GM23248 (cell line): ENCODE results near the gene RALGDS. TPM values are rescaled to one million over a fixed set of nuclear protein-coding genes. Genes with fewer than 3 reads are reported as not detected.

Experiments
- DNase-seq: peaks from one replicate; pipeline ENCODE4 v3.0.0-alpha.2; 2015
- H2AFZ ChIP-seq: fragments of 200-600 bp; sonication (generic); 2 replicates; pipeline ENCODE4 v1.6.1; 2016; ENCODE audit warnings: antibody characterized with exemption
- H3F3A ChIP-seq: fragments of 200-600 bp; sonication (generic); 2 replicates; pipeline ENCODE4 v1.6.1; 2016; ENCODE audit warnings: mild to moderate bottlenecking, antibody characterized with exemption, mixed run types; ENCODE audit not compliant: insufficient read depth
- H3K27ac ChIP-seq: fragments of 200-600 bp; sonication (generic); 2 replicates; pipeline ENCODE4 v1.5.1; 2016; ENCODE audit warnings: mild to moderate bottlenecking
- H3K27me3 ChIP-seq: fragments of 200-600 bp; sonication (generic); replicated peaks from 2 replicates; pipeline ENCODE4 v1.6.1; 2016; ENCODE audit warnings: mild to moderate bottlenecking; ENCODE audit not compliant: insufficient read depth
- H3K36me3 ChIP-seq: fragments of 200-600 bp; sonication (generic); 2 replicates; pipeline ENCODE4 v1.6.1; 2016; ENCODE audit warnings: low read depth, mild to moderate bottlenecking
- H3K4me1 ChIP-seq: fragments of 200-600 bp; sonication (generic); 2 replicates; pipeline ENCODE4 v1.6.1; 2016; ENCODE audit warnings: mild to moderate bottlenecking; ENCODE audit not compliant: insufficient read depth
- H3K4me2 ChIP-seq: fragments of 200-600 bp; sonication (generic); one replicate; pipeline ENCODE4 v1.6.1; 2016; ENCODE audit warnings: mild to moderate bottlenecking; ENCODE audit not compliant: unreplicated experiment
- H3K4me3 ChIP-seq: fragments of 200-600 bp; sonication (generic); 2 replicates; pipeline ENCODE4 v1.5.1; 2016; ENCODE audit warnings: mild to moderate bottlenecking
- H3K79me2 ChIP-seq: fragments of 200-600 bp; sonication (generic); 2 replicates; pipeline ENCODE4 v1.6.1; 2016; ENCODE audit warnings: mild to moderate bottlenecking; ENCODE audit not compliant: insufficient read depth
- H3K9ac ChIP-seq: fragments of 200-600 bp; sonication (generic); 2 replicates; pipeline ENCODE4 v1.6.1; 2016; ENCODE audit warnings: mild to moderate bottlenecking
- H3K9me2 ChIP-seq: fragments of 200-600 bp; sonication (generic); 2 replicates; pipeline ENCODE4 v1.6.1; 2016; ENCODE audit warnings: mixed run types, mild to moderate bottlenecking, moderate library complexity; ENCODE audit not compliant: insufficient read depth
- H3K9me3 ChIP-seq: fragments of 200-600 bp; sonication (generic); one replicate; pipeline ENCODE4 v1.6.1; 2017; ENCODE audit warnings: low read depth
- H4K20me1 ChIP-seq: fragments of 200-600 bp; sonication (generic); 2 replicates; pipeline ENCODE4 v1.6.0; 2016; ENCODE audit not compliant: insufficient read depth
- EZH2 ChIP-seq: fragments of 200-600 bp; sonication (generic); IDR thresholded peaks from 2 replicates; pipeline ENCODE4 v1.6.1; 2018; ENCODE audit warnings: antibody characterized with exemption, mild to moderate bottlenecking; ENCODE audit not compliant: insufficient read depth, poor library complexity, severe bottlenecking
- EZH2phosphoT487 ChIP-seq: fragments of 200-600 bp; sonication (generic); IDR thresholded peaks from 2 replicates; pipeline ENCODE4 v1.6.1; 2018; ENCODE audit warnings: antibody characterized with exemption, moderate library complexity, mild to moderate bottlenecking, low read depth; ENCODE audit not compliant: insufficient read depth
- WGBS, 2 experiments: methylation state at CpG; one replicate each; pipeline ENCODE4 v1.1.6; 2015 to 2017; ENCODE audit warnings: low lambda C conversion rate in 2 of 2, low coverage in 1 of 2; ENCODE audit errors: missing lambda C conversion rate in 2 of 2; 5-methylcytosine and 5-hydroxymethylcytosine counted together
- in situ Hi-C: fragments of 300-500 bp; cut with MboI; formaldehyde crosslinking; loops from 2 replicates; pipeline ENCODE4 v1.15.0; 2020
- polyA plus RNA-seq: library from polyadenylated mRNA; unstranded; fragments of >200 nt; fragmentation: Nextera tagmentation; extraction: Ambion mirVana; gene quantifications from 2 replicates; pipeline ENCODE4 v1.2.1, GENCODE V29; 2016
- total RNA-seq: library from RNA; depleted of rRNA; stranded (reverse); fragments of >200 nt; shearing (Covaris generic); gene quantifications from 2 replicates; pipeline ENCODE4 v1.2.3, GENCODE V29; 2014

Gene RALGDS
- total and polyA plus RNA-seq, 2 experiments from 2014 or later = 8.9 to 21.7 TPM

- Histone ChIP-seq H3F3A (0 out of 2 replicates have a peak, but pooled peaks cover 5% of the 10 kb centered on the region), H3K4me1 (no peaks in the 10 kb centered on the region), H3K27ac (no peak overlapping the region), H3K36me3 (no peaks in the 10 kb centered on the region), H3K4me3 (no peak overlapping the region), H3K9me3 (no peaks in the 10 kb centered on the region), H3K4me2 (no peak overlapping the region), H3K9ac (no peak overlapping the region), H3K79me2 (no peaks in the 10 kb centered on the region), H2AFZ (no peak overlapping the region), H3K27me3 (no peaks in the 10 kb centered on the region), H4K20me1 (no peaks in the 10 kb centered on the region), H3K9me2 (no peaks in the 10 kb centered on the region)
- DNase-seq = no peak
- in situ Hi-C loops = no loop called here
- no peak for TF ChIP-seq EZH2phosphoT487
- TF ChIP-seq EZH2 = no peak
- WGBS, 2 experiments = 45 to 52% methylated on average over 5 of the region's 6 CpGs
Measured at GRCh38 chr9:133090187-133090586, 30.9 kb downstream of the RALGDS start.

DNA sequence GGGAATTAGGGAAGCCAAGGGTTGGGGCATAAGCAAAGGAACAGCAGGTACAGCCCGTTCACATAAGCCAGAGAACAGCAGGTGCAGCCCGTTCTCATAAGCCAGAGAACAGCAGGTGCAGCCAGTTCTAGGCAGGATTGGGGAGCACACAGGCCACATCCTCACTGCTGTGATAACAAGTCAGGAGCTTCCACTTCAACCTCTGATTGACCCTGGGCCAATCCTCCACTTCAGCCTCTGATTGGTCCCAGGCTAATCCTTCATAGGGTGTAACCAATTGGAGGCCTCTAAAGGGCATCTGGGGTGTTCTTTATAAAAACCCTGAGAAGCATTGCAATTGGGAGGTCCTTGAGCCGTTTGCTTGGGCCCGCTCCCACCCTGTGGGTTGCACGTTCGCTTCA is 31.8 kb downstream of the RALGDS start:
- no peaks in the 10 kb centered on the region for H3K36me3 ChIP-seq
- H3K4me3 ChIP-seq = no peak overlapping the region
- H3F3A ChIP-seq = 0 out of 2 replicates have a peak, but pooled peaks cover 5% of the 10 kb centered on the region
- H3K9me2 ChIP-seq = no peaks in the 10 kb centered on the region
- TF ChIP-seq EZH2phosphoT487 = no peak
- no peak for TF ChIP-seq EZH2
- H3K27ac ChIP-seq = no peak overlapping the region
- WGBS, 2 experiments = 78 to 79% methylated on average over 6 of the region's 6 CpGs
- no peaks in the 10 kb centered on the region for H3K9me3 ChIP-seq
- no peaks in the 10 kb centered on the region for H4K20me1 ChIP-seq
- H3K9ac ChIP-seq = no peak overlapping the region
- no peak overlapping the region for H3K4me2 ChIP-seq
- no peaks in the 10 kb centered on the region for H3K79me2 ChIP-seq
- H2AFZ ChIP-seq = no peak overlapping the region
- no peaks in the 10 kb centered on the region for H3K27me3 ChIP-seq
- no peak for DNase-seq
- in situ Hi-C loops = no loop called here
- no peaks in the 10 kb centered on the region for H3K4me1 ChIP-seq

GRCh38 chr9:133088756-133089155 is 32.3 kb downstream of the RALGDS start:
- Histone ChIP-seq H3K4me3 (no peak overlapping the region), H3K27ac (no peak overlapping the region), H2AFZ (no peak overlapping the region), H3K36me3 (no peaks in the 10 kb centered on the region), H3K9me2 (no peaks in the 10 kb centered on the region), H3K4me2 (no peak overlapping the region), H3K27me3 (no peaks in the 10 kb centered on the region), H3K9me3 (no peaks in the 10 kb centered on the region), H3F3A (0 out of 2 replicates have a peak, but pooled peaks cover 5% of the 10 kb centered on the region), H3K4me1 (no peaks in the 10 kb centered on the region), H3K79me2 (no peaks in the 10 kb centered on the region), H3K9ac (no peak overlapping the region), H4K20me1 (no peaks in the 10 kb centered on the region)
- WGBS, 2 experiments = 65 to 75% methylated on average over 7 of the region's 7 CpGs
- in situ Hi-C loops = no loop called here
- no peak for TF ChIP-seq EZH2
- no peak for DNase-seq

GRCh38 chr9:133088146-133088750 is 32.8 kb downstream of the RALGDS start:
- H3K36me3 ChIP-seq = no peaks in the 10 kb centered on the region
- no peaks in the 10 kb centered on the region for H3K79me2 ChIP-seq
- H3K4me2 ChIP-seq = no peak overlapping the region
- H3K9me3 ChIP-seq = no peaks in the 10 kb centered on the region
- H3K9me2 ChIP-seq = no peaks in the 10 kb centered on the region
- no peak for TF ChIP-seq EZH2
- in situ Hi-C loops = no loop called here
- no peak for DNase-seq
- no peak overlapping the region for H2AFZ ChIP-seq
- no peaks in the 10 kb centered on the region for H3K27me3 ChIP-seq
- H3K4me1 ChIP-seq = no peaks in the 10 kb centered on the region
- no peak overlapping the region for H3K27ac ChIP-seq
- 0 out of 2 replicates have a peak, but pooled peaks cover 5% of the 10 kb centered on the region for H3F3A ChIP-seq
- no peak overlapping the region for H3K9ac ChIP-seq
- no peak overlapping the region for H3K4me3 ChIP-seq
- 68 to 75% methylated on average over 10 of the region's 10 CpGs for WGBS, 2 experiments
- no peaks in the 10 kb centered on the region for H4K20me1 ChIP-seq
